HG03139 (cell line): ENCODE measurements around the gene ZNFX1.

Experiments used
- ATAC-seq: cut with Tn5 transposase; IDR thresholded peaks from one replicate; pipeline ENCODE4 v1.9.1; 2021; ENCODE audit not compliant: unreplicated experiment

The ZNFX1 gene

DNA sequence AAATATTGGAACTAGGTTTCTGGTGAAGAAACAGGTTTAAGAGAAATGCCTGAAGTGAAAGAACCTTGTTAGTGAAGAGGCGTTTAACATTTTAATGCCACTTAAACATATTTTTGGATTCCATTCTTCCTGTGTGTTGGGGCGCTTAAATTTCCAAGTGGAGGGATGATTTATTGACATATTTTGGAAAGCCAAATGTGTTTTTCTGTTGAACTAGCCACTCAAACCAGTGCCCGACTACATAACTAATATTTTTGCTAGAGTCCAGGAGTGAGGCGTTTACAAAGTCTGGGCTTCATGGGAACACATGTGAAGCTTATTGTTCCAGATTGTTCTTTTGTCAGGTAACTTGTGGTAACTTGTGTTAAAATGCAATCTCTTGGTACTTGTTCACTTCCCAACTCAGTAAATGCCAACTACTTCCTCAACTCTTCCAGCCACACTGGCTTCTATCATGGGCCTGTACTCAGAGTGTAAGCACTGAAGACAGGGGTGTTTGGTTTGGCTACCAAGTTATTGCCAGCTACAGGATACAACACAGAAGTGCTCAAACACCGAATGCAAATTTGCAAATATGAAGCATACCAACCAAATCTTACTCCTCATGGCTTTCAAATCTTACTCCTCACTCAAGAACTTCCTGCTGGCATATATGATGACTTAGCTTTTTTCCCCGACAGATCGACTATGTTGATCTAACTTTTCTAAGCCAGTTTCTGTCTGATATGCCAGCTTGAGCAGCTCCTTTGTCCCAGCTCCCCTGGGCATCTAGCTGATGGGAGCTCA is 2.0 kb upstream of the ZNFX1 start:
- no peak for ATAC-seq

DNA sequence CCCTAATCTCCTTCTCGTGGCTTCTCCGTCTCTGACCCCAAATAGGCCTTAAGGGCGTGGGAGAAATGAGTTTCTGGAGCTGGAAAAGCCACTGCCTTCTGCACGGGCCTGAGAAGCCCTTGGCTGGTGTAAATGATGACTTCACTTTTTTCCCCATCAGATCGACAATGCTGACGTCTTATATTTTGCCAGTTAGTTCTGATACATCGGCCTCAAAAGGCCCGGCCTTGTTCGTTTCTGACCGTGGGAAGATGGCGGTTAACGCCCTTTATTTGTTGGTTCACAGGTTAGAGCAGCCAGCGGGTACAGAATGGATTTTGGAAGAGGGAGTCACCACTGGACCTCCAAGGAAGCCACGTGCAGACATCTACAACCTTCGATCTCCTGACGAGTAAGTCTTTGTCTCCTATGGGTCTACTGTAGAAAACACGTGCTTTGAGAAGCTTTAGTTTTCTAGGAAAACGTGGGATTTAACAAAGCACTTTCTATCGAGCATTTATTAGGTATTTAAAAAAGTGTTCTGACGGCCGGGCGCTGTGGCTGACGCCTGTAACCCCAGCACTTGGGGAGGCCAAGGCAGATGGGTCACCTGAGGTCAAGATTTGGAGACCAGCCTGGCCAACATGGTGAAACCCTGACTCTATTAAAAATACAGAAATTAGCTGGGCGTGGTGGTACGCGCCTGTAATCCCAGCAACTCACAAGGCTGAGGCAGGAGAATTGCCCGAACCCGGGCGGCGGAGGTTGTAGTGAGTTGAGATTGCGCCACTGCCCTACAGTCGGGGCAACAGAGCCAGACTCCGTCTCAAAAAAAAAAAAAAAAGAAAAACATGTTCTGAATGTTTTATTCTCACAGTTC is 1.2 kb upstream of the ZNFX1 start:
- peak; percentile 8 for ATAC-seq

DNA sequence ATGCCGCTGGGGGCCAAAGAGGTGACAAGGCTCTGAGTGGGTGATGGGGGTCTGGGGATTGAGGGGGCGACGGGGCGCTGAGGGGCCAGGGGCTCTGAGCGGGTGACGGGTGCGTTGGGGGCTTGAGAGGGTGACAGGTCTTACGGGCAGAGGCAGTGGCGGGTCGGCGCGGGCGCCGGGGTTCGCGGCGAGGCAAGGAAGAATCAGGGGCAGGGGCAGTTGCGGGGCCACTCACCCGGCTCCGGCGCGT is 146 bp downstream of the ZNFX1 start:
- ATAC-seq, result no peak

DNA sequence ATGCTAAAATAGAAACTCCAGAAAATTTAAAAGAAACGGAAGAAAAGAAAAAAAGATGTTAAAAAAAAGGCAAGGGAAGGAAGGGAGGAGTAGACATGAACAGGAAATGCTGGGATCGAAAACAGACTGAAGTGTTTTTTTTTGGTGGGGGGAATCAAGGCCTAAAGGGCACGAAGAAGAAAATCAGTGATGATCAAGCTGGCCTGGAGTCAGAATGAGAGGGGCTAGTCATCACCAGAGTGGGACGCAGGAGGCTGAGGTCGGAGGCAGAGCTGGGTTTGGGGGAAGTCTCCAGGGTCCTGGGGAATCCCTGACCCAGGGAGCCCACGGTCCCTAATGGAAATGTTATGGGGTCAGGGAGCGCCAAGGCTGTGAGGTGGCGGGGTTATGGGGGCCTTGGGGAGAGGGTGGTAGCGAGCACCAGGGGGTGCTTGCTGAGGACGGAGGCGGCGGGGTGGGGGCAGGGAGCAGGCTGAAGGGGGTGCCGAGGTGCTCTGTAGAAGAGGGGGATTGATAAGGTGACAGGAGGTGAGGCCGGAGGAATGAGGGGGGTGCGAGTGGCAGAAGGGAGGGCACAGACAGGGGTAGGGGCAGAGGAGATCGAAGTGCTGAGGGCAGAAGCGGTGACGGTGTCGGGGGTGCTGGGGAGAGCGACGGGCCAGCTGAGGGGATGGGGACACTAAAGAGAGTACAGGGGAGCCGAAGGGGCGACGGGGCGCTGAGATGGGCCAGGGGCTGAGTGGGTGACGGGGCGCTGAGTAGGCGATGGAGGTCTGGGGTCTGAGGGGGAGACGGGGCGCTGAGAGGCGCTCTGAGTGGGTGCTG is 684 bp downstream of the ZNFX1 start:
- no peak for ATAC-seq

DNA sequence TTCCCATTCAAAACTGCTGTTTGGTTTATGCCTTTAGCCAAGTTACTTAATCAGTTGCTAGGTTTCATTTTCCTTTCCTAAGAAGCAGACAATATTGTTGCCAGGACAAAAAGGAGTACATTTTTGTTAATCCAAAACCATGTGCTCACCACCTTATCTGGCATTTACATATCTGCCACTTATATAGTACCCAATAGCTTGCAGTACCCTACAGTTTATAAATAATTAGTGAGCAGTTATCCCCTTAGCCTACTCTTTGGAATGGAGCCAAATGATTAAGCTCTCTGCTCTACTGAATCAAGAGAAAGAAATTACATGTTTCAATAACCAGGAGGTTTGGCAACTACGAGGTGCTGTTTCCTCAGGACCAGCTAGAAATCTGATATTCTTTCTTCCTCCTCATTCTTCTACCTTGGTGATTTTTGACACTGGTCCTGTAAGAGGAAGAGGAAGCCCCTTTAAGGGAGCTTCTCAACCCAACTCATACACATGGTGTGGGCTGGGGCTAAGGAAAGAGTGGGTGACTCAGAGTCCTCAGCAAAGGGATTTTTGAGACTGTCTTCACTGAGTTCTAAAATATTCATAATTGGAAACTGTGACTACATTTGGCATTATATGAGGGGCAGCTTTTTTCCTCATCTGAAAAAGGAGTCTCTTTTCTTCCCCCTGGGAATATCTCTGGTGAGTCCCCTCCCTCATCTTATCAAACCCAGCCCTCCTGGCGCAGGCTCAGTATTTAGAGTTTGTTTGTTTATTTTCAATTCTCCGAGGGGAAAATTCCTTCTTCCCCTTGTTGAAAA is 1.5 kb downstream of the ZNFX1 start:
- ATAC-seq, result no peak

DNA sequence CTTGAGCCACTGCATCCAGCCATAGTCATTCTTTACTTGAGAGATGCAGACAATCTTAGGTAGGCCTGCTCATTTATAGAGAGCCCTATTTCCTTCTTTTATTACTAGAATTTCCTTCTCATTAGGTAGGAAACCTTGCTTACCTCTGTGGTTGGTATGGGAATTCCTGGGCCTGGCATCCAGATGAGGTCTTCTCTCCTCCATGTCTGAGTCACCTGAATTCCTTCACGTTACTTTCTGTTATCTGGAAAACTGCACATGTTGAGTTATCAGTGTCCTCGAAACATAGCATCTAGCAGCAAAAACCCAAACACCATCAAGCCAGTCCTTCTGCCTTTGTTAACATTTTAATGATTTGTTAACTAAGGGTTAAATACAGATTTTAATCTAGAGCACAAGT is 2.2 kb downstream of the ZNFX1 start:
- no peak for ATAC-seq

DNA sequence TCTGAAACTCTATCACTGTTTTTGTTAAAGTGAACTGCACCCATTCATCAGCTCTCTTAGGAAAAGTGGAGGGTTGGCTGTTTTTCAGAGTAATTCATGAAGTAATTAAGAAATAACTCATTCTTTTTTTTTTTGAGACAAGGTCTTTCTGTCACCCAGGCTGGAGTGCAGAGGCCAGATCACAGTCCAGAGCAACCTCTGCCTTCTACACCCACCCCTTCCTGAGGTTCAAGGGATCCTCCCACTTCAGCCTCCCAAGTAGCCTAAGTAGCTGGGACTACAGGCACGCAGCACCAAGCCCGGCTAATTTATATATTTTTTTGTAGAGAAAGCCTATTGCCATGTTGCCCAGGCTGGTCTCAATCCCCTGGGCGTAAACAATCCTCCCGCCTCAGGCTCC is 2.6 kb downstream of the ZNFX1 start:
- ATAC-seq, result no peak

DNA sequence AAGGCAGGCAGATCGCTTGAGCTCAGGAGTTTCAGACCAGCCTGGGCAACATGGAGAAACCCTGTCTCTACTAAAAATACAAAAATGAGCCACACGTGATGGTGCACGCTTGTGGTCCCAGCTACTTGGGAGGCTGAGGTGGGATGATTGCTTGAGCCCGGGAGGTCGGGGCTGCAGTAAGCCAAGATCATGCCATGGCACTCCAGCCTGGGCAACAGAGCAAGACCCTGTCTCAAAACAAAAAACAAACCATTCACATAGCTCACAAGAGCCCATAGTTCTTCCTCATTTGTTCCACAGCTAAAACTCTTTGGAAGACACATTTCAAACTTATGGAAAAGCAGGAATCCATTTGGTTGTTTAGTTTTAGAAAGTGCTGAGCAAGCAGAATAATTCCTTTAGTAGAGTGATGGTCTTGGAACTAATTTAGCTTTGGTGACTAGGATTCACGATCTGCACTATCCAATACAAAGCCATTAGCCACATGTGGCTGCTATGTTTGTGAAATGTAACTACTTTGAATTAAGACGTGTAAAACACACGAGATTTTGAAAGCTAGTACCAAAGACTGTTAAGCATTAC is 4.1 kb downstream of the ZNFX1 start:
- ATAC-seq, result no peak

DNA sequence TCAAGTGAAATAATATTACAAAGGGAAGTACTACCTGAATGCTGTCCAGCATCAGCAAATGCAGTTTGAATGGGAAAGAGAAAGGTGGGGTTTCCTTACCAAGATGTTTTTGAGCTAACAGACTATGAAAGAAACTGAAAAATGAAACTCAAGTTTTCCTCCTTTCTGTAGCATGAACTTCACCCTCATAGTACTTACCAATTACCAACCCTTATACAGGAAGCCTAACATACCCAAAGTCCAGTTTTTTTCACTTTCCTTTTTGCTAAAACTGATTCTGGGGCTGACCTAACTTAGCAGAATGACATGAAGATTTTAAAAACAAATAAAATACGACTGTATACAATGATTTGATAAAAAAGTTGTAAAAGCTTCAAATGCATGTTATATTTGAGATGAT is 5.2 kb downstream of the ZNFX1 start:
- ATAC-seq, result no peak

DNA sequence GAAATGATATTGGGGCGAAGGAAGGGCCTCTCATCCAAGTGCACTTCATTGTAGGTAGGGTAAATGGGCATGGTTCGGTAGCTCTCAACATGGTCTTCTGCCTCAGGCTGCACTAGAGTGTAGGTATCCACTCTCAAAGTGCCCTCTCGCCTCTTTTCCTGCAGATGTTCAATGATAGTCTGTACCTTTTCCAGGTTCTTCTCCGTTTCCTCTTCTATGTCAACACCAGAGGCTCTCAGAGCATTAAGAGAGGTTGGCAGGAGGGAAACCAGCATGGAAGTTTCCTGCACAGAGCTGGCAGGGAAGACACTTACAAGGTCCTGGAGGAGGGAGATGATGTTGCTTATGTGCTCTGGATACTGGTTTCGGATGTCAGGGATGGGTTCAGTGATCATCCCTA is 7.1 kb downstream of the ZNFX1 start:
- no peak for ATAC-seq

DNA sequence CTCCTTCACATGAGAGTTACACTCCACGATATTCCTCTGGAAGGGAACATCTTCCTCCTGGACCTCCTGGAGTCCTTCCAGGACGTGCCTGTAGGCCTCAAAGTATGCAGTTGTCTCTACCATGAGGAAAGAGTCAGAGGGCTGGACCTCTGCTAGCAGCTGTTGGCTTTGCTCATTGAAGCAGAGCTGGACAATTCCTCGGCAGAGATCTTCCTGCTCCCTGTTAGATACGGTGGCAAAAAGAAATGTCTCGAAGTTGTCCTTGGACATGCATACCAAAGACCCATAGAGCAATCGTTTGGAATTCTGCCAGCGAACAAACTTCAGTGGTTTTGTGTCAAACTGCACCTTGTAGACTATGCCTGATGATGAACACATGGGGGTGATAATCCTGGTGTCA is 7.7 kb downstream of the ZNFX1 start:
- ATAC-seq, result no peak

DNA sequence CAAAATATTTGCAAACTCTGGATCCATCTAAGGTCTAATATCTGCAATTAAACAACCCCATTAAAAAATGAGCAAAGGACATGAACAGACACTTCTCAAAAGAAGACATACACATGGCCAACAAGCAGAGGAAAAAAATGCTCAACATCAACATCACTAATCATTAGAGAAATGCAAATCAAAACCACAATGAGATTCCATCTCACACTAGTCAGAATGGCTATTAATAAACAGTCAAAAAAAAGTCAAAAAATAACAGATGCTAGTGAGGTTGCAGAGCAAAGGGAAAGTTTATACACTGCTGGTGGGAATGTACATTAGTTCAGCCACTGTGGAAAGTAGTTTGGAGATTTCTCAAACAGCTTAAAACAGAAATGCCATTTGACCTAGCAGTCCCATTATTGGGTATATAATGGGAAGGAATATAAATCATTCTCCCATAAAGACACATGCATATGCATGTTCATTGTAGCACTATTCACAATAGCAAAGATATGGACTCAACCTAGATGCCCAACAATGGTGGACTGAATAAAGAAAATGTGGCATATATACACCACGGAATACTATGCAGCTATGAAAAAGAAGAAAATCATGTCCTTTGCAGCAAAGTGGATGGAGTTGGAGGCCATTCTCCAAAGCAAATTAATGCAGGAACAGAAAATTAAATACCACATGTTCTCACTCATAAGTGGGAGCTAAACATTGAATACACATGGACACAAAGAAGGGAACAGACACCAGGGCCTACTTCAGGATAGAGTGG is 9.1 kb downstream of the ZNFX1 start:
- no peak for ATAC-seq

DNA sequence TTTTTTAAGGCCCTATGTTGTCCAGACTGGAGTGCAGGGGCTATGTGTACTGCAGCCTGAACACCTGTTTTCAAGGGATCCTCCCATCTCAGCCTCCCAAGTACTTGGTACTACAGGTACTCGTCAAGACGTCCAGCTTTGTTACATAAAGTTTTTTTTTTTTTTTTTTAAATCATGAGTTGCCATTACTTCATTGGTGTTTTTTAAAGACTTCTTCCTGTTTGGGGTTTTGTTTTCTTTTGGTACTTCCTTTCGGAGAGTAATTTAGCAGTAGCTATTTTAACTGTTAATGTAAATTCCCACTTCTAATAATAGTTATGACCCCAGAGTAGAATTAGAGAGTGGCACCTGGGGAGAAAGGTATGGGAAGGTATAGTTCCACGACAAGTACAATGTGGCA is 10.5 kb downstream of the ZNFX1 start:
- no peak for ATAC-seq

DNA sequence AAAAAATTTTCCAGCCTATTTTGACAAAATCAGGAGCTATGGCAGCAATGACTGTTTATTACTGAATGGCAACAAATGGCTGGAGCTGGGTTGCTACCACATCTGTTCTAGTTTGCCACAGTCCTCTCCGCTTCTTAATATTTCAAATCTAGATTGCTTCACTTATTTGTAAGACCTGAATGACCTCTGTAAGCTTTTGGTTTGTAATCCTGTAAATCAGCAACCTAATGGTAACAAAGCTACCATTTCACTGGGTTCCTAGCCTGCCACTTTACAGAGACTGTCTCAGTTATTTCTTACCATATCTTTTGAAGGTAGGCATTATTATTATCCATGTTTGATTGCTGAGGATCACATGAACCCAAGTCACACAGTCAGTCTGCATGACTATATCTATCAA is 15.4 kb downstream of the ZNFX1 start:
- no peak for ATAC-seq

DNA sequence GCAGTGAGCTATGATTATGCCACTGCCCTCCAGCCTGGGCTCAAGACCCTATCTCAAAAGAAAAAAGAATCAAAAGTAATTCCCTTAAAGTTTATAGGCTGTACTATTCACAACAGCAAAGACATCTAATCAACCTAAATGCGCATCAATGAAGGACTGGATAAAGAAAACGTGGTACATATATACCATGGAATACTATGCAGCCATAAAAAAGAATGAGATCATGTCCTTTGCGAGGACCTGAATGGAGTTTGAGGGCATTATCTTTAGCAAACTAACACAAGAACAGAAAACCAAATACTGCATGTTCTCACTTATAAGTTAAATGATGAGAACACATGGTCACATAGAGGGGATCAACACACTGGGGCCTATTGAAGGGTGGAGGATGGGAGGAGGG is 16.7 kb downstream of the ZNFX1 start:
- ATAC-seq, result no peak

DNA sequence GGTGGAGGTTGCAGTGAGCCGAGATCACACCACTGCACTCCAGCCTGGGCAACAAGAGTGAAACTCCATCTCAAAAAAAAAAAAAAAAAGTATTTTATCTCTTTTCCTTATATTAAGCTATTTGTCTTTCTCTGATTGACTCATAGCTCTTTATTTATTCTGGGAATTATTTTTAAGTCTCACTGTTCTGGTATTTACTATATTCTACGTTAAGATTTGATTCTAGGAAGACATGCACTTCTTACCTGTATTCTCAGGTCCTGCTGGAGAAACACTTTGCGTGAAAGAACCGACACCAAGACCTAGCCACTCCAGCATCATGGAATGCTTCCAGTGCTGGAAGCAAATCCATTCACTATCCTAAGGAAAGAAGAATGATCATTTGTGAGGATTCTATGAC is 17.6 kb downstream of the ZNFX1 start:
- ATAC-seq, result no peak

DNA sequence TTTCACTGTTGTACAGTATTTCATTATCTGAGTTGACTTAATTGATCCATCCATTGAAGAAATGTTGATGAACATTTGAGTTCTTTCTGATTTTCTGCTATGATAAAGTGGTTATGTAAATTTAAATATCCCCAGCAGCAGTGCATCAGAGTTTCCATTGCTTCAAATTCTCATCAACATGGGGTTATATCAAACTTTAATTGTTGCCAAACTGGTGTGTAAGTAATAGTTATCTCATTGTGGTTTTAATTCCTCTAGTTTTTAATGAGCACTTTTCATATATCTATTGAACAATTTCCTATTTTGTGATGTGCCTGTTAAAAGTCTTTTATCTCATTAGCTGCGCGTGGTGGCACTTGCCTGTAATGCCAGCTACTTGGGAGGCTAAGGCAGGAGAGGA is 18.1 kb downstream of the ZNFX1 start:
- no peak for ATAC-seq

DNA sequence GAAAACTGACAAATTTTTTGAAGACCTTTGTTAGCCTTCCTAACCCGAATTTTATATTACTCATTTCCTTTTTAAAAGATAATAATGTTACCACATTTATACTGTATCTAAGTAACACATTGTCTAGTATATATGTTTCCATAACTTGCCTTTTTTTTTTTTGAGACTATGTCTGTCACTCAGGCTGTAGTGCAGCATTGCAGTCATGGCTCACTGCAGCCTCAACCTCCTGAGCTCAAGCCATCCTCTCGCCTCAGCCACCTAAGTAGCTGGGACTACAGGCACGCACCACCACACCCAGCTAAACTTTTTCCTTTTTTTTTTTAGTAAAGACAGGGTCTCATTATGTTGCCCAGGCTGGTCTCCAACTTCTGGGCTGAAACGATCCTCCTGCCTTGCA is 18.6 kb downstream of the ZNFX1 start:
- ATAC-seq, result no peak

DNA sequence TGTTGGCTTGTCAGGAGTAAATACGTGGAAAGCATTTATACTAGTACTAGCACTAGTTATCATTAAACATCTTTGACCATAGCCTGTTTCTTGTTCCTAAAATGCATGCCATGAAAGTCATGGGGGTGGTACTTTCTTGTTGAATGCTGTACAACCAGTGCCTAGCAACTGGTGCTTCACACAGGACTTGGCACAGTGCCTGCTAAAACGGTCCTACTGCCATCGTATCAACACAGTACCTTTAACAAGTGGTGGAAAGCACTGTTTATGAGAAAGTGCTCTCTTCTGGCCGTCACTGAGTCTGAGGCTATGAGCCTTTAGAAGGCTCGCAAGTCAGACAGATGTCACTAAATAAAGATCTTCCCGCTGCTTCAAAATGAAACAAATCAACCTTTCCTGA is 21.6 kb downstream of the ZNFX1 start:
- no peak for ATAC-seq
